ENCODE measurements around the gene ARMCX5.
A peak's percentile ranks its signal among the peaks of the same experiment; 100 is the strongest.

DNA sequence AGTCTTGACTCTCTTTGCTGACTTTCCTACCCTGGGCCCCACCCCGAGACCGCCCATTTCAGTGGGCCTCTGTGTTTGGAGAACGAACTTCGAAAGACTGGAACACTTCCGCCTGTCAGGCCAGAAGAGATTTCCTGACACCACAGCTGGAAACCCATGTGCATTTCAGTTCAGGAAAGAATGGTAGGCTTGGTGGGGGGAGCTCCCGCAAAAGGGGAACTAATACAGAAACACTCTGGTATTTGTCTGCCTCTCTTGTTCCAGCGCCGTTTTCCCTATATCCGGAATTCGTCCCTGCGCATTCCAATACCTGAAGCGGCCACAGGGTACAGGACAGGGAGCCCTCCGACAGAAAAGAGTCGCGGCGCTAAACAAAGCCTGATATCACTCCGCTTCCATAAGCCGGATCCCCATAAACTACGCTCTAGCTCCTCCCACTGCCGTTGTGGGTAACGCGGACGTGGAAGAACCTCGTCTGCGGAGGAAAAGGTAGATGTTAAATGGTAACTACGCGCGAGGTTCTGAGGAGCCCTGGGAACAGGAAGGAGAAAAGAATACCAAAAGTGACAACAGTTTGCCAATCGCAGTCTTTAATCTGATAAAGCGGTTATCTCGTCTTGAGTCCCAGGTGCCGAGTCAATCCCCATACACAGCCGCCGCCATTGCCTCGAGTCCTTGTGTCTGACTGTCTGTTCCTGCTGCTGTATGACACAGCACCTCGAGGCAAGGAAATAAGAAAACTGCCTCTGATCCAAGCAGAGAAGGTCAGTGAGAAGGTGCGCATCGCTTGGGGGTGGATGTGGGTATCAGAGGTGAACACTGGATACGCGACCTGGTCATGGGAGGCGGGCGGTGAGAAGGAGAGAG, at the start of gene ARMCX5:
- TF ChIP-seq, protein P1, sequence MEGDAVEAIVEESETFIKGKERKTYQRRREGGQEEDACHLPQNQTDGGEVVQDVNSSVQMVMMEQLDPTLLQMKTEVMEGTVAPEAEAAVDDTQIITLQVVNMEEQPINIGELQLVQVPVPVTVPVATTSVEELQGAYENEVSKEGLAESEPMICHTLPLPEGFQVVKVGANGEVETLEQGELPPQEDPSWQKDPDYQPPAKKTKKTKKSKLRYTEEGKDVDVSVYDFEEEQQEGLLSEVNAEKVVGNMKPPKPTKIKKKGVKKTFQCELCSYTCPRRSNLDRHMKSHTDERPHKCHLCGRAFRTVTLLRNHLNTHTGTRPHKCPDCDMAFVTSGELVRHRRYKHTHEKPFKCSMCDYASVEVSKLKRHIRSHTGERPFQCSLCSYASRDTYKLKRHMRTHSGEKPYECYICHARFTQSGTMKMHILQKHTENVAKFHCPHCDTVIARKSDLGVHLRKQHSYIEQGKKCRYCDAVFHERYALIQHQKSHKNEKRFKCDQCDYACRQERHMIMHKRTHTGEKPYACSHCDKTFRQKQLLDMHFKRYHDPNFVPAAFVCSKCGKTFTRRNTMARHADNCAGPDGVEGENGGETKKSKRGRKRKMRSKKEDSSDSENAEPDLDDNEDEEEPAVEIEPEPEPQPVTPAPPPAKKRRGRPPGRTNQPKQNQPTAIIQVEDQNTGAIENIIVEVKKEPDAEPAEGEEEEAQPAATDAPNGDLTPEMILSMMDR (IDR thresholded peaks at IDR 0.05; ENCODE audit: control extremely low read depth in 1 of 3, insufficient read depth in 1 of 3, low read depth in 1 of 3, low read length in 3 of 3): no peak
- TF ChIP-seq POLR2A (IDR thresholded peaks at IDR 0.05; ENCODE audit: control extremely low read depth in 1 of 2, low read depth in 2 of 2, low read length in 2 of 2) (peak; percentile 85 to 92), EP300 (IDR thresholded peaks at IDR 0.05; ENCODE audit: borderline replicate concordance in 1 of 2, low read depth in 2 of 2, low read length in 2 of 2) (no peak), POLR2AphosphoS5 (IDR thresholded peaks at IDR 0.05; ENCODE audit: low read depth, low read length) (peak; percentile 94), SAP30 (IDR thresholded peaks at IDR 0.05; ENCODE audit: insufficient read depth, insufficient replicate concordance, low read length) (no peak), JUN (IDR thresholded peaks at IDR 0.05; ENCODE audit: low read depth, low read length) (no peak), SIN3A (conservative IDR thresholded peaks at IDR 0.05 in 1 of 2, IDR thresholded peaks at IDR 0.05 in 1 of 2; ENCODE audit: low read depth in 1 of 2, low read length in 2 of 2) (peak; percentile 41 to 74; a peak in 2 of 4 replicates), RAD21 (IDR thresholded peaks at IDR 0.05 in 1 of 2, conservative IDR thresholded peaks at IDR 0.05 in 1 of 2; ENCODE audit: low read depth in 2 of 2, low read length in 2 of 2) (0 out of 4 replicates have a peak, but pooled peaks of 1 of the 2 experiments have one; percentile 2), BRCA1 (IDR thresholded peaks at IDR 0.05; ENCODE audit: low read depth, low read length) (no peak), MAFK (IDR thresholded peaks at IDR 0.05; ENCODE audit: low read depth, low read length) (no peak), CHD1 (IDR thresholded peaks at IDR 0.05; ENCODE audit: low read depth, low read length) (no peak)

Data from H1 (cell line).